A673 (cell line): ENCODE data around the gene VENTX.

Experiments
- CTCF ChIP-seq: fragments of 300-800, 200-600 bp; sonication (generic); conservative IDR thresholded peaks from 2 replicates; pipeline ENCODE4 v1.5.1; 2017; ENCODE audit warnings: low read depth, mild to moderate bottlenecking, antibody characterized with exemption, low read length, moderate library complexity, mixed read lengths
- EZH2 ChIP-seq: fragments of 200-600 bp; sonication (generic); IDR thresholded peaks from 2 replicates; pipeline ENCODE4 v1.6.1; 2017; ENCODE audit warnings: borderline replicate concordance, low read depth, mild to moderate bottlenecking, mixed read lengths, antibody characterized with exemption, low read length; ENCODE audit not compliant: poor library complexity, severe bottlenecking

DNA sequence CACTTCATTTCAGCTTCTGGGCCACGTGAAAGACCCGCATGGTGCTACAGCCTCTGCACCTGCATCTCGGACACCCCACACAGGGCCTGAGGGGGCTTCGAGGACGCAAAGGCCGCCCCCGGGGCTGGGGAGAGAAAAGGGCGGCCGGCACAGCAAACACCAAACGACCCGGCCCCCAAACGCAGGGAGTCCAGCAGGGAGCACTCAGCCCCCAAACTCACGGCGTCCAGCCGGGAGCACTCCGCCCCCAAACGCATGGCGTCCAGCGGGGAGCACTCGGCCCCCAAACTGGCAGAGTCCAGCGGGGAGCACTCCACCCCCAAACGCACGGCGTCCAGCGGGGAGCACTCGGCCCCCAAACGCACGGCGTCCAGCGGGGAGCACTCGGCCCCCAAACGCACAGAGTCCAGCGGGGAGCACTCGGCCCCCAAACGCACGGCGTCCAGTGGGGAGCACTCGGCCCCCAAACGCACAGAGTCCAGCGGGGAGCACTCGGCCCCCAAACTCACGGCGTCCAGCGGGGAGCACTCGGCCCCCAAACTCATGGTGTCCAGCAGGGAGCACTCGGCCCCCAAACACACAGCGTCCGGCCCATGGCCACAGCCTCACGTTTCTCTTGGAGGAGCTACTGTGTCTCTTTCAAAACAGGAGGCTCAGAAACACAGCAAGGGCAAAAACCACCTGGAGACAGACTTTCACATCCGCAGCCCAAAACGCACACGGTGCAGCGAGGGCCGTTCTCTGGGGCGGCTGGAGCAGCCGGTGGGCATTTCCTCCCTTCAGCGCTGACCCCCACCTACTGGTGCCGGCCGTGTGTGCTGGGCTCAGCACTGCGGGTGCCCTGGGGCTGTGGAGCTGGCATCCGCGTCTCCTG is 34.6 kb upstream of the VENTX start:
- no peak for TF ChIP-seq EZH2
- no peak for TF ChIP-seq CTCF
